Lower leg skin (tissue), 3 donors: ENCODE results near the gene TMC2.

Experiments used
- CTCF ChIP-seq, 3 donors: fragments of 450-650 bp; IDR thresholded peaks; one replicate each; pipeline ENCODE4 v1.5.1; 2016; ENCODE audit warnings: antibody characterized with exemption in 3 of 3, mild to moderate bottlenecking in 3 of 3, moderate library complexity in 2 of 3
- POLR2A ChIP-seq, 2 donors: fragments of 450-650 bp; IDR thresholded peaks; one replicate each; pipeline ENCODE4 v1.6.1; 2016 to 2017; ENCODE audit warnings: antibody characterized with exemption in 2 of 2, mild to moderate bottlenecking in 1 of 2, moderate library complexity in 1 of 2

DNA sequence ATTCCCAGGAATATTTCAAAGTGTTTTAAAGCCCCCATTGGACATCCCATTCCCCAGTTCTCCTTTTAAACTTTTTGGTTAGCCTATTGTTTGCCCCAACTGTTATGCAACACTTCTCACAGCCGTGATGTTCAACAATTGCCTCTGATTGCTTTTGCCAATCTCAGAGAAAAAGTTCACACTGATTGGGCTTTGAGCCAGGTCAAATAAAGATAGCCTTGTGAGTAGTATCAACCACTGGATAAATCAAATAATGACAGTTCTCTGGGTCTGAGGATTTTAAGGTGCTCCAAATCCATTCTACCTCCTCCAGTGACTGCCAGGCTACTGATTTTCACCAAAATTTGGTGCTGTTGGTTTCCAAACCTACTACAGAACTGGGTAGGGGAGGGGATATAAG lies 97.0 kb downstream of the TMC2 start:
- TF ChIP-seq CTCF (IDR thresholded peaks at IDR 0.05) (no peak), POLR2A (IDR thresholded peaks at IDR 0.05) (no peak)
